SK-N-SH (cell line): Measurements from ENCODE around the gene TEKT5. TPM values are rescaled to one million over a fixed set of nuclear protein-coding genes. Genes with fewer than 3 reads are reported as not detected.

Source experiments
- CTCF ChIA-PET: fragments of 300-600, 350-600 bp; formaldehyde crosslinking; extraction: SDS; loops from one replicate; lab custom pipeline; 2021; lab: Yijun Ruan, JAX
- POLR2A ChIA-PET: fragments of 350-600 bp; sonication (Branson Sonifier 250); formaldehyde crosslinking; extraction: SDS; loops from one replicate; lab custom pipeline; 2020; ENCODE audit warnings: antibody characterized with exemption, inconsistent platforms; lab: Yijun Ruan, JAX
- DNase-seq: peaks from one replicate; pipeline ENCODE4 v3.0.0; 2012
- H2AFZ ChIP-seq: fragments of 200-600 bp; sonication (generic); 2 replicates; pipeline ENCODE4 v1.8.1; 2016; ENCODE audit warnings: antibody characterized with exemption, mild to moderate bottlenecking, low read depth
- H3F3A ChIP-seq: fragments of 200-600 bp; sonication (generic); replicated peaks from 2 replicates; pipeline ENCODE3; 2016; ENCODE audit warnings: antibody characterized with exemption, mild to moderate bottlenecking; ENCODE audit not compliant: insufficient read depth
- H3K27ac ChIP-seq, 2 experiments: fragments of 200-500 bp in 1 of 2; fragments of 200-600 bp in 1 of 2; sonication (Bioruptor generic) in 1 of 2; sonication (generic), shearing (Covaris generic) in 1 of 2; 2 replicates each; pipeline versions ENCODE4 v1.5.1 to v1.6.1; 2014 to 2016; ENCODE audit warnings: low read depth in 2 of 2, inconsistent platforms in 1 of 2, low read length in 1 of 2, mild to moderate bottlenecking in 1 of 2, mixed read lengths in 1 of 2
- H3K27me3 ChIP-seq: fragments of 200-600 bp; sonication (generic), shearing (Covaris generic); 2 replicates; pipeline ENCODE4 v1.6.1; 2016; ENCODE audit warnings: mixed run types; ENCODE audit not compliant: insufficient read depth
- H3K36me3 ChIP-seq, 2 experiments: fragments of 200-500 bp in 1 of 2; fragments of 200-600 bp in 1 of 2; sonication (Bioruptor generic) in 1 of 2; sonication (generic) in 1 of 2; replicated peaks in 1 of 2; 2 replicates each; pipeline versions ENCODE3 to v1.5.1; 2014 to 2016; ENCODE audit warnings: low read length in 1 of 2, mild to moderate bottlenecking in 1 of 2; ENCODE audit not compliant: insufficient read depth in 2 of 2, control insufficient read depth in 1 of 2
- H3K4me1 ChIP-seq, 2 experiments: fragments of 200-500 bp in 1 of 2; fragments of 200-600 bp in 1 of 2; sonication (Bioruptor generic) in 1 of 2; sonication (generic), shearing (Covaris generic) in 1 of 2; 2 replicates each; pipeline versions ENCODE4 v1.5.1 to v1.6.1; 2014 to 2016; ENCODE audit warnings: low read depth in 1 of 2, low read length in 1 of 2, mixed run types in 1 of 2; ENCODE audit not compliant: insufficient read depth in 2 of 2, control insufficient read depth in 1 of 2
- H3K4me2 ChIP-seq: fragments of 200-600 bp; sonication (generic), shearing (Covaris generic); 2 replicates; pipeline ENCODE4 v1.6.1; 2017; ENCODE audit warnings: mixed run types
- H3K4me3 ChIP-seq, 2 experiments: fragments of 200-500 bp in 1 of 2; fragments of 200-600 bp in 1 of 2; sonication (Bioruptor generic) in 1 of 2; sonication (generic), shearing (Covaris generic) in 1 of 2; 2 replicates each; pipeline versions ENCODE4 v1.5.1 to v1.8.1; 2014 to 2016; ENCODE audit warnings: low read depth in 2 of 2, inconsistent platforms in 1 of 2, low read length in 1 of 2, mild to moderate bottlenecking in 1 of 2, mixed read lengths in 1 of 2, moderate library complexity in 1 of 2
- H3K79me2 ChIP-seq: fragments of 200-600 bp; sonication (generic); 2 replicates; pipeline ENCODE4 v1.8.1; 2017; ENCODE audit warnings: mild to moderate bottlenecking; ENCODE audit not compliant: insufficient read depth
- H3K9ac ChIP-seq: fragments of 200-600 bp; sonication (generic); 2 replicates; pipeline ENCODE4 v1.6.1; 2017; ENCODE audit warnings: mixed run types
- H3K9me2 ChIP-seq: fragments of 200-600 bp; sonication (generic); 2 replicates; pipeline ENCODE4 v1.6.1; 2017; ENCODE audit warnings: mixed run types
- H3K9me3 ChIP-seq: fragments of 200-600 bp; sonication (generic); 2 replicates; pipeline ENCODE4 v1.6.1; 2017; ENCODE audit warnings: mixed run types, mild to moderate bottlenecking, moderate library complexity
- H4K20me1 ChIP-seq: fragments of 200-600 bp; sonication (generic); 2 replicates; pipeline ENCODE4 v1.6.1; 2017; ENCODE audit warnings: mild to moderate bottlenecking, mixed run types; ENCODE audit not compliant: insufficient read depth
- CHD2 ChIP-seq: fragments of 150-350 bp; IDR thresholded peaks from 2 replicates; pipeline ENCODE4 v1.6.1; 2018; ENCODE audit warnings: low read length; ENCODE audit not compliant: partially characterized antibody
- CTCF ChIP-seq: fragments of 200-600 bp; sonication (generic); IDR thresholded peaks from 2 replicates; pipeline ENCODE4 v1.6.1; 2017; ENCODE audit warnings: antibody characterized with exemption, mild to moderate bottlenecking, moderate library complexity
- ELF1 ChIP-seq: IDR thresholded peaks from 2 replicates; pipeline ENCODE4 v1.4.0; 2012
- EZH2phosphoT487 ChIP-seq: fragments of 200-600 bp; sonication (generic); IDR thresholded peaks from 2 replicates; pipeline ENCODE4 v1.6.1; 2017; ENCODE audit warnings: low read depth, mixed run types, mild to moderate bottlenecking, antibody characterized with exemption, moderate library complexity, borderline replicate concordance
- FOXJ3 ChIP-seq: sonication (generic); formaldehyde crosslinking; IDR thresholded peaks from 2 replicates; pipeline ENCODE4 v1.5.1; 2020; ENCODE audit warnings: mild to moderate bottlenecking, missing genetic modification reagents
- FOXM1 ChIP-seq: IDR thresholded peaks from 2 replicates; pipeline ENCODE4 v1.4.0; 2012; ENCODE audit warnings: low read depth, mild to moderate bottlenecking
- GATA2 ChIP-seq: sonication (generic); formaldehyde crosslinking; IDR thresholded peaks from 2 replicates; pipeline ENCODE4 v1.5.0; 2020; ENCODE audit warnings: mild to moderate bottlenecking, missing genetic modification reagents
- IRF3 ChIP-seq: fragments of 150-350 bp; IDR thresholded peaks from 2 replicates; pipeline ENCODE4 v1.6.1; 2016; ENCODE audit warnings: mild to moderate bottlenecking, low read depth, low read length
- JUND ChIP-seq: IDR thresholded peaks from 2 replicates; pipeline ENCODE4 v1.4.0; 2012
- NRF1 ChIP-seq: IDR thresholded peaks from 2 replicates; pipeline ENCODE4 v1.6.1; 2012; ENCODE audit warnings: low read depth, mild to moderate bottlenecking, low read length
- PBX3 ChIP-seq: IDR thresholded peaks from 2 replicates; pipeline ENCODE4; 2012
- RAD21 ChIP-seq: IDR thresholded peaks from 2 replicates; pipeline ENCODE4 v1.6.1; 2012; ENCODE audit warnings: mild to moderate bottlenecking, low read length
- RCOR1 ChIP-seq: fragments of 150-350 bp; IDR thresholded peaks from 2 replicates; pipeline ENCODE4 v1.6.1; 2017; ENCODE audit warnings: antibody characterized with exemption, low read length
- REST ChIP-seq: IDR thresholded peaks from 2 replicates; pipeline ENCODE4 v1.6.1; 2012; ENCODE audit warnings: mild to moderate bottlenecking, low read depth, low read length, moderate library complexity
- RFX5 ChIP-seq: IDR thresholded peaks from 2 replicates; pipeline ENCODE4 v1.6.1; 2012; ENCODE audit warnings: mild to moderate bottlenecking, improper control_type of control experiment, low read length
- SIN3A ChIP-seq: IDR thresholded peaks from 2 replicates; pipeline ENCODE4 v1.6.1; 2012; ENCODE audit warnings: low read depth, mild to moderate bottlenecking, low read length, moderate library complexity, borderline replicate concordance
- TCF12 ChIP-seq: IDR thresholded peaks from 2 replicates; pipeline ENCODE4 v1.4.0; 2012
- USF2 ChIP-seq: fragments of 150-350 bp; IDR thresholded peaks from 2 replicates; pipeline ENCODE4 v1.6.1; 2017; ENCODE audit warnings: antibody characterized with exemption, low read length, low read depth, borderline replicate concordance
- polyA plus RNA-seq, 3 experiments: library from polyadenylated mRNA; depleted of rRNA; stranded (reverse); fragments of >200 nt; gene quantifications; 2 replicates each; pipeline ENCODE4 v1.2.3, GENCODE V29; 2012

The TEKT5 gene
- polyA plus RNA-seq, 1 of the 3 experiments (the other 2 are of a cell fraction) = not detected

GRCh38 chr16:10681310-10682308, 13.1 kb downstream of the TEKT5 start (continued):
- no peak for TF ChIP-seq CTCF

GRCh38 chr16:10679921-10680320, 14.8 kb downstream of the TEKT5 start:
- no peak overlapping the region for H3K4me2 ChIP-seq
- no peak for TF ChIP-seq TCF12
- no peak for TF ChIP-seq JUND
- TF ChIP-seq NRF1 = no peak
- no peak for TF ChIP-seq EZH2phosphoT487
- no peak for TF ChIP-seq ELF1
- no peak for TF ChIP-seq FOXJ3 (CRISPR knock-in tag)
- TF ChIP-seq RFX5 = no peak
- TF ChIP-seq FOXM1 = no peak
- TF ChIP-seq PBX3 = no peak
- TF ChIP-seq IRF3 = no peak
- TF ChIP-seq REST = no peak
- no peak for TF ChIP-seq SIN3A
- TF ChIP-seq CHD2 = no peak
- no peak for TF ChIP-seq RAD21
- no peak for TF ChIP-seq GATA2
- TF ChIP-seq RCOR1 = no peak
- no peak for TF ChIP-seq USF2
- no peak for TF ChIP-seq CTCF
- H3K79me2 ChIP-seq = no peaks in the 10 kb centered on the region
- H3K27me3 ChIP-seq = peaks cover 17% of the 10 kb centered on the region; the same call in 1 of the 2 replicates
- H3K4me1 ChIP-seq = no peaks in the 10 kb centered on the region; a peak in 1 of 4 replicates
- H4K20me1 ChIP-seq = no peaks in the 10 kb centered on the region
- H3K9me3 ChIP-seq = no peaks in the 10 kb centered on the region
- ChIA-PET POLR2A (no interaction called here), CTCF (interaction anchor here (0.9 kb wide), 1 partner anchor 11 kb away, joined by 3 read pairs; no protein-coding TSS in a partner anchor)
- H3K4me3 ChIP-seq = no peak overlapping the region
- H3F3A ChIP-seq = no peaks in the 10 kb centered on the region
- H2AFZ ChIP-seq = no peak overlapping the region
- H3K9ac ChIP-seq = no peak overlapping the region
- no peak overlapping the region for H3K27ac ChIP-seq
- H3K9me2 ChIP-seq = no peaks in the 10 kb centered on the region
- no peak for DNase-seq
- no peaks in the 10 kb centered on the region for H3K36me3 ChIP-seq
